GM12801 (cell line): ENCODE data around the gene CDK5R2.

Source experiments
- TF ChIP-seq, protein P1 (sequence below): IDR thresholded peaks from one replicate; pipeline ENCODE4 v1.5.1; 2011; ENCODE audit warnings: control low read depth; ENCODE audit not compliant: insufficient read length; ENCODE audit errors: extremely low read depth

CDK5R2 gene

DNA sequence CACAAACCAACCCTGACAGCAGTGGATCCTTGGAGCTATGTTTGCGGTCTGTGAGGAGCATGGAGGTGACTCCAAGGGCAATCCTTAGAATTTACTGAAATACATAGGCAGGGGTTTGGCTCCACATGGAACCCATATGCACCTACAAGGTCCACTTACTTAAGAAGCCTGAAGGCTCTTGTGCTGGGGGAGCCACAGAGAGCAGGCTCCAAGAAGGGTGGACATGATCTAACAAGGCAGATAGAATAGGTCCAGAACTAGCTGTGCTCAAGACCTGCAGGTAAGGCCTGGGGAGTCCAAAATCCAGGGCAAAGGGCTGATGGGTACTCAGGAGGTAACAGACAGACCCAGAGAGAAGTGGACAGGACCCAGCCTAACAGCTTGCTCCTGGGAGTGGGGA lies 1.2 kb upstream of the CDK5R2 start:
- TF ChIP-seq, protein P1, sequence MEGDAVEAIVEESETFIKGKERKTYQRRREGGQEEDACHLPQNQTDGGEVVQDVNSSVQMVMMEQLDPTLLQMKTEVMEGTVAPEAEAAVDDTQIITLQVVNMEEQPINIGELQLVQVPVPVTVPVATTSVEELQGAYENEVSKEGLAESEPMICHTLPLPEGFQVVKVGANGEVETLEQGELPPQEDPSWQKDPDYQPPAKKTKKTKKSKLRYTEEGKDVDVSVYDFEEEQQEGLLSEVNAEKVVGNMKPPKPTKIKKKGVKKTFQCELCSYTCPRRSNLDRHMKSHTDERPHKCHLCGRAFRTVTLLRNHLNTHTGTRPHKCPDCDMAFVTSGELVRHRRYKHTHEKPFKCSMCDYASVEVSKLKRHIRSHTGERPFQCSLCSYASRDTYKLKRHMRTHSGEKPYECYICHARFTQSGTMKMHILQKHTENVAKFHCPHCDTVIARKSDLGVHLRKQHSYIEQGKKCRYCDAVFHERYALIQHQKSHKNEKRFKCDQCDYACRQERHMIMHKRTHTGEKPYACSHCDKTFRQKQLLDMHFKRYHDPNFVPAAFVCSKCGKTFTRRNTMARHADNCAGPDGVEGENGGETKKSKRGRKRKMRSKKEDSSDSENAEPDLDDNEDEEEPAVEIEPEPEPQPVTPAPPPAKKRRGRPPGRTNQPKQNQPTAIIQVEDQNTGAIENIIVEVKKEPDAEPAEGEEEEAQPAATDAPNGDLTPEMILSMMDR, result no peak

GRCh38 chr2:218959761-218960308 lies 369 bp downstream of the CDK5R2 start:
- TF ChIP-seq, protein P1, result no peak

DNA sequence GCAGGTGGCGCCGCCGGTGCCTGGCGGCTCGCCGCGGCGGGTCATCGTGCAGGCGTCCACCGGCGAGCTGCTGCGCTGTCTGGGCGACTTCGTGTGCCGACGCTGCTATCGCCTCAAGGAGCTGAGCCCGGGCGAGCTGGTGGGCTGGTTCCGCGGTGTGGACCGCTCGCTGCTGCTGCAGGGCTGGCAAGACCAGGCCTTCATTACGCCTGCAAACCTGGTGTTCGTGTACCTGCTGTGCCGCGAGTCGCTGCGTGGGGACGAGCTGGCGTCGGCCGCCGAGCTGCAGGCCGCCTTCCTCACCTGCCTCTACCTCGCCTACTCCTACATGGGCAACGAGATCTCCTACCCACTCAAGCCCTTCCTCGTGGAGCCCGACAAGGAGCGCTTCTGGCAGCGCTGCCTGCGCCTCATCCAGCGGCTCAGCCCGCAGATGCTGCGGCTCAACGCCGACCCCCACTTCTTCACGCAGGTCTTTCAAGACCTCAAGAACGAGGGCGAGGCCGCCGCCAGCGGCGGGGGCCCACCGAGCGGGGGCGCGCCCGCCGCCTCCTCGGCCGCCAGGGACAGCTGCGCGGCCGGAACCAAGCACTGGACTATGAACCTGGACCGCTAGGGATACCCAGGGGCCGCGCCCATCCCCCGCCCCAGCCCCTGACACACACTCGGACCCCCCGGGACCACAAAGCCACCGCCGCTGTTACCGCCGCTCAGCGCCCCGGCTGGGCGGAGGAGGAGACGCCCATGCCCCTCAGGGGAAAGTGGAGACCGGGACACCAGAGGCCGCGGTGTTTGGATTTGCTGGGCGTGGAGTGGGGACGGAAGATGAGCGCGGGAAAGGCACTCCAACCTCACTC lies 1.1 kb downstream of the CDK5R2 start:
- TF ChIP-seq, protein P1, result no peak

GRCh38 chr2:218961229-218961628 lies 1.8 kb downstream of the CDK5R2 start:
- TF ChIP-seq, protein P1, result no peak

- TF ChIP-seq, protein P1, result no peak
Observed at GRCh38 chr2:218961651-218962570, 2.4 kb downstream of the CDK5R2 start.

DNA sequence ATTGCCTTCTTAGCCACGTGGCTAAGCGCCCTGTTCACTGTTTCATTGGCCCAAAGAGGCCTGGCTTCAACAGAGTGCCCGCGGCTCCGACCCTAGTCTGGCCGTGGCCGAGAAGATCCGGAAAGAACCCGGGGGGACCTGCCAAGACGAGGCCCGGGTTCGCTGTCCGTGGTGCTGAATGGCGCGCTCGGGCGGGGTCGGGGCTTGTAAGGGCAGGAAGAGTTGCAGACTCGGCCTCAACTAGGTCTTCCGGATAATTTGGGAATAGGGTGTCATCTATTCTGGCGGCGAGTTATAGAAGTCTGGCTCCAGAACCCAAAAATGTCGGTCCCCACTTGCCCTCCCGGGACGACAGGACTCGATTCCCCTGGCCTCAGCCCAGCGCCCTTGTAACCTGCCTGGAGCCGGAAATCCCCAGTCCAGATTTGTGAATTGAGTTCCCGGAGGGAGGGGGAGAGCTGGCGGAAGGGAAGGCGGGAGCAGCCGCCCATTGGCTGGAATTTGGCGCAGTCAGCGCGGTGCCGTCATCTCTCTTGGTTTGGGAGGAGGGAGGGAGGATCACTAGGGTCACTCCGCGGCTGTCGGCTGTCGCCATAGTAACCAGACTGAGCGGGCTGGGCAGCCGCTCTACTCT lies 3.5 kb downstream of the CDK5R2 start:
- TF ChIP-seq, protein P1, result no peak
